Activated naive CD4-positive, alpha-beta T cell treated with Interleukin-2 at 50 U/mL for 16 hours (primary cell): ENCODE measurements around the gene EIF5.

Experiments
- DNase-seq: peaks from one replicate; pipeline ENCODE4 v3.0.0-alpha.2; 2020

The EIF5 gene

DNA sequence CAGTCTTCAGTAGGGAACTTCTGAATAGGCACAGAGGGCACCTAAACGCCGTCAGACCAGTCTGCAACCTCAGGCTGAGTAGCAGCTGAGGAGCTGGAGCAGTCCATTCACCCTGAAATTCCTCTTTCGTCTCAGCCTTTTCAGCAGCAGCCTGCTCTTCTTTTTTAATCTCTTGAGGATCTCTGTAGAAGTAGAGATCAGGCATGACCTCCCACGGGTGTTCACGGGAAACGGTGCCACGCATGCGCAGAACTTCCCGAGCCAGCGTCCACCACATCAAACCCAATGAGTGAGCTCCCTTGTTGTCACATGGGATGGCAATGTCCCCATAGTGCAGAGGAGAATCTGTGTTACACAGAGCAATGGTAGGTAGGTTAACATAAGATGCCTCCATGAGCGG lies 40.1 kb downstream of the EIF5 start:
- no peak for DNase-seq

DNA sequence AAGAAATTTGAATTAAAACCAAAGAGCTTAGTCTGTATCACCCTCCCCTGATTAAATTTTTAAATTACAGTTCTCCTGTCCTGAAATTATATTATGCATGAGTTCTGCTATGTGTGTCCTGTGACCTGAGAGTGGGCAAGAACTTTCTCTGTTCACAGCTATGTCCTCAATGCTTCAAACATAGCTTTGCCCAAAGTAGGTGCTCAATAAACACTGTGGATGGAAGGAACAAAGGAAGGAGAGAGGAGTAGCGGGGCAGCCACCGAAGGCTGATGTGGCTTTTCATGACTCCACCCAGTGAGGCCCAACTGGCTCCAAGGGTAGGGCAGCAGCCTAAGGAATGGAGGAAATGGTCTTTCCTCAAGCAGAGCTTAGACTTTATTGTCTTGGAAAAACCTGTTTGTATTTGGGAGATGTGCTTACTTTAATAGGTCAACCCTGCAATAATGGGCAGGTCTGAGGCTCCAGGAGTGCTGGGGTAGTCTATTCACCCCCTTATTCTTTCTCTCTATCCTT lies 43.5 kb downstream of the EIF5 start:
- no peak for DNase-seq

DNA sequence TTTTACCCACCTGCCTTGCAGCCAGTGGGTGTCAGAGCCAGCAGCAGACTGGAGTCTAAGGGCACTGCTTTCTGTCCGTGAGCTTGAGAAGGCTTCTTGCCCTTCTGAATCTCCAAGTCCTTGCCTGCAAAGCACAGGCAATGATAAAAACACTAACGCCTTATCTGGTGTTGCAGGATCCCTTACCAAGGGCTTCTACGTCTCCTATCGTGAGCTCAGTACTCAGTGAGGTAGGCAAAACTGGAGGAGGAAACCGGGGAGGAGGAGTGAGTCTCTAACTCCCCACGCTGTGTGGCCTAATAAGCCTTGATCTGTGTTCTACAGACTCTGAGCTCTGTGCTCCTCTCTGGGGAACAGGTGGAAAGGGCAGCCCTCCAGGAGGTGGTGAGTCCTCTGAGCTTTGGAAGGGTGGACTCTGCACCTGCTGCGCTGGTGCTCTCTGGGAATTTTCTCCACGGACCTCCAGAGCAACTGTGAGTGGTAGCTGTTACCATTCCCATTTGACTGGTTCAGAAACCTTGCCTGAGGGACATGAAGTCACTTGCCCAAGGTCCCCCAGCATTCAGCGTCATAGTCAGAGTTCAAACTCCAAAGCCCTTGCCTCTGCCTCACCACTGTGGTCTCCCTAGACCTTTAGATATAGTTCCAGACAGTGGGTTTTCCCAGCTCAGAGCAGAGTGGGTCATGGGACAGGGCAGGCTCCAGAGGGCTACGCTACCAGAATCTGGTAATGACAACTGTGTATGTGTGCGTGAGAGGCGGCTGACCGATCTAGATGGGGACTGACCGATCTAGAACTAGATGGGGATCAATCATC lies 44.2 kb downstream of the EIF5 start:
- DNase-seq, result no peak

- DNase-seq, result no peak
Observed at GRCh38 chr14:103380719-103381377, 46.8 kb downstream of the EIF5 start.

DNA sequence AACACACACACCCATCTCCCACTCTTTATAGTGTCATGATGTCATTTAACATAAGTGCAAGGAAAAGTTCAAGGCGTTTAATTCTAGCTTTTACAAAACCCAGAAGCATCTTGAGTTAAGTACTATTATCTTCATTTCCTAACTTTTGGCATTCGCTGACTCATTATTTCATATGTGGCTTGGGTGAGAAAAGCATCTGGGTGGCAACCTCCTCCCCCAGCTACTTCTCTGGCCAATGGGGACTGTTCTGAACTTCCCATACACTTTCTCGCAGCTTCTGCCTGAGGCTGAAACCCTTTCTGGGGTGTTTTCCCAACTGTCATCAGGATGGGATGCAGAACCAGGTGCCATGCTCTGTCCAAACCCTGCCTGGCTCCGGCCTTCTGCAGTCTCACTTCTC lies 48.3 kb downstream of the EIF5 start:
- DNase-seq, result no peak

- DNase-seq, result no peak
Observed at GRCh38 chr14:103384450-103385151, 50.6 kb downstream of the EIF5 start.

- peak; percentile 98 for DNase-seq
Observed at GRCh38 chr14:103385152-103385928, 51.3 kb downstream of the EIF5 start, which contains the start of gene MARK3. TSS of gene MARK3 (plus strand) at chr14:103385415. CDS start at chr14:103386030, 615 bp downstream.

DNA sequence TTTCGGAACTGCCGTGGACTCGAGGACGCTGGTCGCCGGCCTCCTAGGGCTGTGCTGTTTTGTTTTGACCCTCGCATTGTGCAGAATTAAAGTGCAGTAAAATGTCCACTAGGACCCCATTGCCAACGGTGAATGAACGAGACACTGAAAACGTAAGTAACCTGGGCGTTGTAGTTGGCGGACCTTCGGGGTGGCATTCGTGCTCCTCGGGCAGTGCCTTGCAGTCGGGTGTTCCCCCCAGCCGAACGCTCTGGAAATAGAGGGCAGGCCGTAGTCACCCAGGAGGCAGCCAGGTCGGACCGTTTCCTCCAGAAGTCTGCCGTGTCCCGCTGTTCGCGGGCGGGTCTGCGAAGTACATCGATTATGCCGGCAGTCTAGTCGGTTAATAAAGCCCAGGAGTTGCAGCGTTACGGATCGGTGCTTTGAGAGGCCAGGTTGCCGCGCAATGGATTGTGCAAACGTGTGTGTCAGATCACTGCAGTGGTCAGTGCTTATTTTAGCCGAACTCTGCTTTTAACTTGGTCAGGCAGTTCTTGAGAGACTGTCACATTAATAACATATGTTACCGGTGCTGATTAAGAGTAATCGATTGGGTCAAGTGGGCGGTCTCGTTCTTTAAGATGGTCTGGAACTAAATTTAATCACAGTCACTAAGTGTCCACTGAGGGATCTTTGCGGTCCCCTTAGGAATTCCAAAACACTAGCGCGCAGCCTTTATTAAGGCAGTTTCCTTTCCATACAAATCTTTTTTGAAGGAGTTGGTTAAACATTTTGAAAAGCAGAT lies 52.1 kb downstream of the EIF5 start:
- peak; percentile 38 for DNase-seq

DNA sequence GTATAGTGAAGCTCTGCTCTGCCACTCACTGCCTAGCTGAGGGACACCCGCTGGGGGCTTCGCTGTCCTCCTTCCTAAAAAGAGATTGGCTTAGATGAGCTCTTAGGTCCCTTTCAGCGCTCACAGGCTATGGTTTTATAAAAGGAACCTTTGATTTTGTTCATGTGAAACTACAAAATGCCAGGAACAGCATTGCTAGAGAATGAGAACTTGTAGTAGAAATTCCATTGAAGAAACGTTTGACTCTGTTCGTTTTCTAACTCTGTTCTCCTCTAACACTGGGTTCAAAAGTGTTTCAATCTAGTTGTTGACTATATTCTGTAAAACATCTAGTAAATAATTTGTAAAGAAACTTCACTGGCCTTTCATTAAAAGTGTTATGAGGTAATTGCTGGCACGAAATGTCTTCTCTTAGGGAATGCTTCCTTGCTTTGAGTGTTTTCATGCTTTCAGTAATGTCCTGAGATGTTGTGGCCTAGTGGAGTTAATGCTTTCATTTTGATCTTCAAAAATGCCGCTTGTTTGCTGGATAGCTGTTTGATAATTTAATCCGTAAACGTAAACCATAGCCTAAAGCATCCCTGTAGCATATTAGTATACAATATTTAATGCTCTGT lies 52.8 kb downstream of the EIF5 start:
- no peak for DNase-seq

GRCh38 chr14:103388664-103389063 lies 54.6 kb downstream of the EIF5 start:
- DNase-seq, result no peak

DNA sequence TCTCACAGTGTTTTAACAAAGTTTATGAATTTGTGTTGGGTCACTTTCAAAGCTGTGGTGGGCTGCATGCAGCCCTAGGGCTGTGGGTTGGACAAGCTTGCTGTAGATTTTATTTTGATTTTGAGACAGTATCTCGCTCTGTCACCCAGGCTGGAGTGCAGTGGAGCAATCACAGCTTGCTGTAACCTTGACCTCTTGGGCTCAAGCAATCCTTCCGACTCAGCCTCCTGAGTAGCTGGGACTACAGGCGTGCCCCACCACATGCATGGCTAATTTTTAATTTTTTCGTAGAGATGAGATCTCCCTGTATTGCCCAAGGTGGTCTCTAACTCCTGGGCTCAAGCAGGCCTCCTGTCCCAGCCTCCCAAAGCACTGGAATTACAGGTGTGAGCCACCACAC lies 56.6 kb downstream of the EIF5 start:
- no peak for DNase-seq

DNA sequence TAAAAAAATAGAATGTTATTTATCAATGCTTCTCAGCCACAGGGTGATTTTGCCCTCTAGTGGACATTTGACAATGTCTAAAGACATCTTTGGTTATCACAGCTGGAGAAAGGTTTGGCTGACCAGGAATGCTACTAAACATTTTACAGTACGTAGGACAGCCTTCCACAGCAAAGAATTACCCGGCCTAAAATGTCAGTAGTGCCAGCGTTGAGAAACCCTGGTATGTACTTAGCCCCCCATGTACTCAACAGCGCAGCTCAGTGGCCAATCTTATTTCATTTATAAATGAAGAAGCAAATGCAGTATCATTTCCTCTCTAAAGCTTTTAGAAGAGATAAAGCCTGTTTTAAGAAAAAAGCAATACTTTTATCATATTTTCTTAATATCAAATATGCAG lies 57.0 kb downstream of the EIF5 start:
- peak; percentile 37 for DNase-seq

DNA sequence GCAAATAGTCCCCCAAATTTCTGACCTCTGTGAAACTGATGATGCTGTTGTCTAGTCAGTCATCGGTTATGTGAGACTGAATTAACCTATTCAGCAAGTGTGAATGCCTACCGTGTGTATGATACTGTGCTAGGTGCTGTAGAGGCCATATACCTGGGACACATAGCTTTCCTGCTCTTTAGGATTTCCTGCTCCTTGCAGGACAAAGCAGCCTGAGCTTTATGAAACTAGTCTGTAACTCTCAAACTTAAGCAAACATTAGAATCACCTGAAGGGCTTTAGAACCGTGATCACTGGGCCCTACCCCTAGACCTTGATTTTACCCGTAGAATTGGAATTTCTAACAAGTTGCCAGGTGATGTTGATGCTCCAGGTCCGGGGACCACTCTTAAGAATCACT lies 58.1 kb downstream of the EIF5 start:
- no peak for DNase-seq

DNA sequence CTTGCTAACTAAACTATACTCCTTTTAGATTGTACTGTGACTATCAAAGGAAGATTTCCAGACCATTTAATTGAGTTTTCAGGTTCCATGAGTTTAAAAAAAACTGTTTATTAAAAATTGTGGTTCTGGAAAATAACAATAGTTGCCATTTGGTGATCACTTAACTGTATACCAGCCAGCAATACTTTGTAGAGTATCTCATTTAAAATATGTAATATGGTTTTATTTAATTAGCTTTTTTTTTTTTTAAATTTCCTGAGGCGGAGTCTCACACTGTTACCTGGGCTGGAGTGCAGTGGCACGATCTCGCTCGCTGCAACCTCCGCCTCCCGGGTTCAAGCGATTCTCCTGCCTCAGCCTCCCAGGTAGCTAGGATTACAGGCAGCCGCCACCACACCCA lies 58.5 kb downstream of the EIF5 start:
- DNase-seq, result no peak

DNA sequence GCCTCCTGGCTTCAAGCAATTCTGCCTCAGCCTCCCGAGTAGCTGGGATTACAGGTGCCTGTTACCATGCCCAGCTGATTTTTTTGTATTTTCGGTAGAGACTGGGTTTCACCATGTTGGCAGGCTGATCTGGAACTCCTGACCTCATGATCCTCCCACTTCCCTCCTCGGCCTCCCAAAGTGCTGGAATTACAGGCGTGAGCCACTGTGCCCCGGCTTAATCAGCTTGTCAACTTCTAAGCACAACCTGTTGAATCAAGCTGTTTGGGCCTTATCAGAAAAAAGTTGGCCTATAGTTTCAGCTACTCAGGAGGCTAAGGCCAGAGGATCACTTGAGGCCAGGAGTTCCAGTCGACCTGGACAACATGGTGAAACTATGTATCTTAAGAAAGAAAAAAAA lies 59.0 kb downstream of the EIF5 start:
- no peak for DNase-seq

GRCh38 chr14:103393676-103394626 lies 59.9 kb downstream of the EIF5 start:
- no peak for DNase-seq
